H9 (cell line): ENCODE results near the gene TRIM38. TPM values are rescaled to one million over a fixed set of nuclear protein-coding genes. Genes with fewer than 3 reads are reported as not detected.
A peak's percentile ranks its signal among the peaks of the same experiment; 100 is the strongest.

ENCODE experiments used
- DNase-seq: peaks from one replicate; pipeline ENCODE4 v3.0.0-alpha.2; 2017
- H2AFZ ChIP-seq: one replicate; pipeline ENCODE4 v1.6.1; 2013; ENCODE audit warnings: mild to moderate bottlenecking, low read length, control low read depth, moderate library complexity
- H2AK5ac ChIP-seq: 2 replicates; pipeline ENCODE4 v1.6.1; 2013; ENCODE audit warnings: low read length, control low read depth, mixed read lengths; ENCODE audit not compliant: insufficient read length
- H2BK120ac ChIP-seq: one replicate; pipeline ENCODE4 v1.6.1; 2013; ENCODE audit warnings: low read depth, mild to moderate bottlenecking, low read length, control low read depth, inconsistent platforms; ENCODE audit not compliant: poor library complexity, severe bottlenecking
- H2BK12ac ChIP-seq: 2 replicates; pipeline ENCODE4 v1.6.1; 2013; ENCODE audit warnings: low read length, control low read depth, mixed read lengths, low read depth; ENCODE audit not compliant: insufficient read length
- H2BK15ac ChIP-seq: 2 replicates; pipeline ENCODE4 v1.6.1; 2013; ENCODE audit warnings: low read depth, low read length, control low read depth
- H2BK20ac ChIP-seq: one replicate; pipeline ENCODE4 v1.6.1; 2013; ENCODE audit warnings: low read depth, mild to moderate bottlenecking, low read length, control low read depth, inconsistent platforms; ENCODE audit not compliant: poor library complexity, severe bottlenecking
- H2BK5ac ChIP-seq: 2 replicates; pipeline ENCODE4 v1.6.1; 2013; ENCODE audit warnings: low read length, control low read depth, mixed read lengths; ENCODE audit not compliant: insufficient read length
- H3K14ac ChIP-seq: 2 replicates; pipeline ENCODE4 v1.6.1; 2013; ENCODE audit warnings: low read length, control low read depth; ENCODE audit not compliant: insufficient read depth
- H3K18ac ChIP-seq: 2 replicates; pipeline ENCODE4 v1.6.1; 2013; ENCODE audit warnings: low read depth, mild to moderate bottlenecking, mixed read lengths, low read length, control low read depth; ENCODE audit not compliant: insufficient read length
- H3K23ac ChIP-seq: 2 replicates; pipeline ENCODE4 v1.6.1; 2013; ENCODE audit warnings: low read length, control low read depth, mixed read lengths, low read depth; ENCODE audit not compliant: insufficient read length
- H3K23me2 ChIP-seq: 2 replicates; pipeline ENCODE4 v1.6.1; 2013; ENCODE audit warnings: low read depth, mild to moderate bottlenecking, mixed read lengths, low read length, control low read depth; ENCODE audit not compliant: insufficient read length, poor library complexity, severe bottlenecking
- H3K27ac ChIP-seq: 2 replicates; pipeline ENCODE4 v1.5.1; 2013; ENCODE audit warnings: low read length, control low read depth, mixed read lengths, low read depth; ENCODE audit not compliant: insufficient read length
- H3K27me3 ChIP-seq: 2 replicates; pipeline ENCODE4 v1.6.1; 2013; ENCODE audit warnings: low read length, control low read depth, inconsistent platforms; ENCODE audit not compliant: insufficient read depth
- H3K4ac ChIP-seq: 2 replicates; pipeline ENCODE4 v1.6.1; 2013; ENCODE audit warnings: low read depth, mild to moderate bottlenecking, control low read depth, inconsistent platforms, low read length, moderate library complexity
- H3K4me1 ChIP-seq: 2 replicates; pipeline ENCODE4 v1.6.1; 2013; ENCODE audit warnings: low read length, control low read depth, inconsistent platforms; ENCODE audit not compliant: insufficient read depth
- H3K4me2 ChIP-seq: 2 replicates; pipeline ENCODE4 v1.6.1; 2013; ENCODE audit warnings: low read length, control low read depth, mixed read lengths; ENCODE audit not compliant: insufficient read length, insufficient read depth
- H3K56ac ChIP-seq: 2 replicates; pipeline ENCODE4 v1.6.1; 2013; ENCODE audit warnings: low read depth, mild to moderate bottlenecking, mixed read lengths, low read length, control low read depth; ENCODE audit not compliant: insufficient read length
- H3K79me1 ChIP-seq: 2 replicates; pipeline ENCODE4 v1.6.1; 2013; ENCODE audit warnings: low read depth, mild to moderate bottlenecking, moderate library complexity, low read length, control low read depth, inconsistent platforms; ENCODE audit not compliant: insufficient read depth, poor library complexity, severe bottlenecking
- H3K79me2 ChIP-seq: 2 replicates; pipeline ENCODE4 v1.6.1; 2013; ENCODE audit warnings: low read length, control low read depth, inconsistent platforms; ENCODE audit not compliant: insufficient read depth
- H3K9ac ChIP-seq: 2 replicates; pipeline ENCODE4 v1.6.1; 2013; ENCODE audit warnings: low read length, control low read depth, mixed read lengths; ENCODE audit not compliant: insufficient read length; ENCODE audit errors: extremely low read depth
- H3K9me3 ChIP-seq: one replicate; pipeline ENCODE4 v1.6.1; 2013; ENCODE audit warnings: low read depth, low read length, inconsistent platforms; ENCODE audit not compliant: control insufficient read depth
- H3T11ph ChIP-seq: one replicate; pipeline ENCODE4 v1.6.1; 2013; ENCODE audit warnings: mild to moderate bottlenecking, low read length, control low read depth, inconsistent platforms
- H4K20me1 ChIP-seq: one replicate; pipeline ENCODE4 v1.6.1; 2013; ENCODE audit not compliant: control insufficient read depth, insufficient read length, insufficient read depth
- H4K5ac ChIP-seq: 2 replicates; pipeline ENCODE4 v1.6.1; 2013; ENCODE audit warnings: low read depth, mild to moderate bottlenecking, mixed read lengths, low read length, control low read depth; ENCODE audit not compliant: insufficient read length
- H4K8ac ChIP-seq: replicated peaks from 2 replicates; pipeline ENCODE4 v1.6.1; 2013; ENCODE audit warnings: low read length, control low read depth, mixed read lengths, low read depth; ENCODE audit not compliant: insufficient read length
- H4K91ac ChIP-seq: 2 replicates; pipeline ENCODE4 v1.6.1; 2013; ENCODE audit warnings: low read depth, mild to moderate bottlenecking, moderate library complexity, mixed read lengths, low read length, control low read depth; ENCODE audit not compliant: insufficient read length
- H3K27ac Mint-ChIP-seq, 3 experiments: 2 replicates in 2 of 3; 3 replicates in 1 of 3; pipeline ENCODE4 v1.8.0; 2020 to 2021; ENCODE audit warnings: mixed read lengths in 3 of 3, mild to moderate bottlenecking in 1 of 3, moderate library complexity in 1 of 3
- H3K27me3 Mint-ChIP-seq: 2 replicates; pipeline ENCODE4 v1.8.0; 2021; ENCODE audit warnings: low read depth, mild to moderate bottlenecking, moderate library complexity, mixed read lengths
- H3K36me3 Mint-ChIP-seq, 3 experiments: 2 replicates in 2 of 3; 3 replicates in 1 of 3; pipeline ENCODE4 v1.8.0; 2020 to 2021; ENCODE audit warnings: low read depth in 3 of 3, mixed read lengths in 3 of 3; ENCODE audit not compliant: insufficient read depth in 1 of 3
- H3K4me1 Mint-ChIP-seq, 2 experiments: 2 replicates each; pipeline ENCODE4 v1.8.0; 2020; ENCODE audit warnings: mixed read lengths in 2 of 2
- H3K4me3 Mint-ChIP-seq, 2 experiments: 2 replicates in 1 of 2; 3 replicates in 1 of 2; pipeline ENCODE4 v1.8.0; 2020 to 2021; ENCODE audit warnings: mild to moderate bottlenecking in 2 of 2, mixed read lengths in 2 of 2, moderate library complexity in 1 of 2
- H3K9me3 Mint-ChIP-seq, 2 experiments: 2 replicates in 1 of 2; 3 replicates in 1 of 2; pipeline ENCODE4 v1.8.0; 2020; ENCODE audit warnings: mild to moderate bottlenecking in 2 of 2, mixed read lengths in 2 of 2, moderate library complexity in 1 of 2
- CTCF ChIP-seq: fragments of 200-600 bp; sonication (generic); conservative IDR thresholded peaks from 3 replicates; pipeline ENCODE4 v1.8.0; 2021; ENCODE audit warnings: antibody characterized with exemption, mild to moderate bottlenecking
- WGBS: extraction: QIAGEN DNeasy Blood & Tissue Kit; methylation state at CpG from one replicate; pipeline ENCODE4 v1.1.7; 2013; ENCODE audit warnings: missing lambda C conversion rate, low lambda C conversion rate, mixed read lengths; ENCODE audit not compliant: insufficient read length; ENCODE audit errors: extremely low coverage; 5-methylcytosine and 5-hydroxymethylcytosine counted together
- total RNA-seq: library from RNA; stranded (reverse); gene quantifications from 2 replicates; pipeline ENCODE4 v1.2.1, GENCODE V29; 2021

The TRIM38 gene
- total RNA-seq, 1 experiment from 2014 or later: 0.61 TPM

- no peak overlapping the region for H2BK120ac ChIP-seq
- H3K14ac ChIP-seq: no peak overlapping the region
- H4K5ac ChIP-seq: no peak overlapping the region
- peaks cover 4 to 14% (median 10%) of the 10 kb centered on the region in 3 experiments; a peak in 5 of 7 replicates for H3K36me3 Mint-ChIP-seq
- no peak overlapping the region for H4K91ac ChIP-seq
- H3K27me3 Mint-ChIP-seq: no peaks in the 10 kb centered on the region
- DNase-seq: no peak
- H3K23ac ChIP-seq: no peak overlapping the region
- no peak overlapping the region for H2BK15ac ChIP-seq
- no peak overlapping the region for H2AK5ac ChIP-seq
- no peak overlapping the region for H2BK5ac ChIP-seq
- no peak overlapping the region for H2BK12ac ChIP-seq
- no peak overlapping the region for H3K4me2 ChIP-seq
- H3K27me3 ChIP-seq: no peaks in the 10 kb centered on the region
- H2AFZ ChIP-seq: no peak overlapping the region
- no peak overlapping the region for H3K9ac ChIP-seq
- H3K9me3 Mint-ChIP-seq: peaks cover 10 to 12% of the 10 kb centered on the region in 2 experiments
- TF ChIP-seq CTCF: peak; percentile 65
- no peak overlapping the region for H2BK20ac ChIP-seq
- H3K27ac ChIP-seq: no peak overlapping the region
- H3K4me1 Mint-ChIP-seq: no peaks in the 10 kb centered on the region
- no peak overlapping the region for H3K4ac ChIP-seq
- H3K23me2 ChIP-seq: no peaks in the 10 kb centered on the region
- no peak overlapping the region for H3T11ph ChIP-seq
- H3K56ac ChIP-seq: no peak overlapping the region
- no peaks in the 10 kb centered on the region for H4K20me1 ChIP-seq
- no peak overlapping the region for H3K4me3 Mint-ChIP-seq
- H3K9me3 ChIP-seq: no peaks in the 10 kb centered on the region
- H4K8ac ChIP-seq: no peak overlapping the region
- no CpG with 5 or more reads among the region's 3 CpGs for WGBS
- H3K4me1 ChIP-seq: no peaks in the 10 kb centered on the region
- H3K79me1 ChIP-seq: no peaks in the 10 kb centered on the region
- no peak overlapping the region for H3K27ac Mint-ChIP-seq
- no peak overlapping the region for H3K18ac ChIP-seq
- no peaks in the 10 kb centered on the region for H3K79me2 ChIP-seq
Observed at GRCh38 chr6:25942561-25943147, 19.9 kb upstream of the TRIM38 start.
